GM18858 (cell line): ENCODE results near the gene NR1H4.
A peak's percentile ranks its signal among the peaks of the same experiment; 100 is the strongest.
"Not testable (repeated sequence)": the region's sequence is repeated elsewhere in the genome, so short reads cannot be mapped to it uniquely, and the experiment has no call there.

Experiments
- ATAC-seq: cut with Tn5 transposase; IDR thresholded peaks from one replicate; pipeline ENCODE4 v1.9.1; 2021; ENCODE audit not compliant: unreplicated experiment

NR1H4 gene

DNA sequence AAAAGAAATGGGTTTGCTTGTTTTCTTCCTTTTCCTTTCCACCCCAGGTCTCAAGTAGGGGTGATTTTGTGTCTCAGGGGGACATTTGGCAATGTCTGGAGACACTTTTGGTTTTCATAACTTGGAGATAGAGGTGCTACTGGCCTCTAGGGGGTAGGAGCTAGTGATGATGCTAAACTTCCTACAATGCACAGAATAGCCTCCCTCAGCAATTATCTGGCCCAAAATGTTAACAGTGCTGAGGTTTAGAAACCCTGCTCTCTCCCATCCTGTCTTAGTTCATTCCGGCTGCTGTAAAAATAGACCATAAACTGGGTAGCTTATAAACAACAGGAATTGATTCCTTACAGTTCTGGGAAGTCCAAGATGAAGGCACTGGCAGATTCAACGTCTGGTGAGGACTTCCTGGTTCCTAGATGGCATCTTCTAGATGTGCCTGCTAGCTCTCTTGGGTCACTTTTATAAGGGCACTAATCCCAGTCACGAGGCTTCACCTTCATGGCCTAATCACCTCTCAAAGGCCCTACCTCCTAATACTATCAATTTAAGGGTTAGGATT, 92.4 kb downstream of the NR1H4 start:
- ATAC-seq: no peak

DNA sequence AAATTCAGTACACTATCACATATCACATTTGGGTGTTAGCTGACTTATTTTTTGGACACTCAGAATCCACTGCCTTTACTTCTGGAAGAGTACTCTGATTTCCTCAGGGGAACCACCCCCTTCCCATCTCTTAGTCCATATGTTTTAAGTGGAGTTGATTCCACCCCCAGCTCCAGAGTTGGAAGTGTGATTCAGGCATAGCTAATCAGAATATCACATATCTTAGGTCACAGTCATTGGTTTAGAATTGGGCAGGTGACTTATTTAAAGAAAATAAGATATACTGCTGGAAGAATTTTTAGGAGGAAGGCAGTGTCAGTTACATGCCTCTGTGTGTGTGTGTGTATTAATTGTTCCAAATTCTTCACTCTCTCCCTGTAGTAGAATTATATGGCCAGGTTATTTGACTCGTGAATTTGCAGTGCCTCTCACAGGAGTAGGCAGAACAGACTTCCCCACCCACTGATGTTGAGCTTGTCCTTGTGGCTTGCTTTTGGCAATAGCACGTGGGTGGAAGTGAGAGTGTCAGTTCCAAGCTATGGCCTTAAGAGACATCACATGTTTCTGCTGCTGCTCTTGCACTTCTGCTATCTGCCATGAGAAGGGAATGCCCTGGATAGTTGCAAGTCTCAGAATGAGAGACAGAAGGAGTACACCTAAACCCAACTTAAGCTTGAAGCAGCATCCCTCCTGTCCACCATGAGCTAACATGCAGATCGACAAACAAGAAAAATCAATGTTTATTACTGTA, 93.4 kb downstream of the NR1H4 start:
- ATAC-seq: peak; percentile 97

DNA sequence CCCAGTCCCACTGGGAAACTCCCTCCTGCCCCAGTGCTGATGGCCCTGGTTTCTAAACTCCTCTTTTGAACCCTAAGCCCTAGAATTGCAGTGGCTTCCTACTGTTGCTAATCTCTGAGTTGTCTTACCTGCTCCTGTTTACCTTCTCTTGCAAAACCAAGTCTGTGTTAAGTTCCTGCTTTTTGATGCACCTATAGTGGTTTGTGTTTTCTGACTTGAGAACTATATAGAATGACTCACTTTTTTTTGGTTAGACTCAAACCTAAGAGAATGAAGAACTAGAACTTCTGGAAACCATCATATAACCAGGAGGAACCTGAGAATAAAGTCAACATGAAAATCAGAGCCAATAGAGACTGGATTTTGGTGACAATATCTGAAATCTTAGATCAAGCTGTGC, 94.3 kb downstream of the NR1H4 start:
- ATAC-seq: no peak

DNA sequence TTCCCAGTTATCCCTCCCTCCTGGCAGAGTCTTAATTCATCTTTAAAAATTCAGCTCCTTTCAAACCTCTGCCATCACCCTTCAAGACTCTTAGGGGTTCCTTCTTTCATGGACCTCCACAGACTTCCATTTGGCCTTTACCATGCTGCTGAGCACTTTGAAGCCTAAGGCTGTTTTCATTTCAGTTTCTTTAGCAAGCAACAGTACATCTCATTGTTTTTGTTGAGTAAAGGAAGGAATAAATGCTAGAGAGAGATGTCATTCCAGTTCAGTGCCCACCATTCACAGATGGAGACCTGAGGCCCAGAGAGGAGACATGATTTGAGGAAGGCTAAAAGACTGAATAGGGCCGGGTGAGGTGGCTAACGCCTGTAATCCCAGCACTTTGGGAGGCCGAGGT, 98.5 kb downstream of the NR1H4 start:
- no peak for ATAC-seq

DNA sequence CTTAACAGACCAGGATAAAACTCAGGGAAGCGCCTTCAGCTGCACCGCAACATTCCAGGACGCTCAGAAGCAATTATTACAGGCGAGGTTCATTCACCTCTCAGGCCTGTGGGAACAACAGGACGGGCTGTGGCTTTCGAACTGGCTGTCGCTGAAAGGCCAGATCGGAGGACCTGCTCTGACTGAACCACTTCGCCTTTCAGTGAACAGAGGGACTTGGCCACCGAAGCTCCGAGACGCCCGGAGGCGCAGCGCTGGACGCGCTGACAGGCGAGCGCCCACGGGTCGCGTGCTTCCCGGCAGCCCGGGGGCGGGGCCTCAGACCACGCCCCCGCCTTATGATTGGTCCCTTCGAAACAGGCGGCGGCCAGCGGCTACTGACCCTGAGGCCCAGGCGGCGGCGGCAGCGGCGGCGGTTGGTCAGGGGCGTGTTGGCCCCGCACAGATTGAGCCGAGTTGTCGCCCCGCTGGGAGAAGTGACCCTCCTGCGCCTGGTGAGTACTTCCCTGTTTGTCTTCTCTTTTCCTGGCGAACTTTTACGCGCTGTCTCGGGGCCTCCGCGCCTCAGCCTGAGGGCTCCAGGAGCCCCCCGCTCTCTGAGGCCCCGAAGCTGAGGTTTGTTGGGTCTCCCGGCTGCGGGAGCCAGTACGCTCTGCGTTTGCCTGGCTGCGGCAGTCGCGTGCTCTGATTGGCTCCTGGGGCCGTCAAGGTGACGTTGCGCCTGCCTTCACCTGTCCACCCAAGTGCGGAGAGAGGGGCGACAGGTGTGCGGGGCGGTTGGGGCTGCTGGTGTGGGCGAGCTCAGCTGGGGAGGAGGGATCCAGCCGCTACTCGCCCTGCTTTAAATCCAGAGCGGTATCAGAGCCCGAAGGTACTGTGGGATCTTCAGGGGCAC, 99.9 kb downstream of the NR1H4 start, which contains the start of gene GAS2L3:
Gene GAS2L3, plus strand, starts transcription at position 393 of the 895 bp plus-strand sequence. CDS start 21,221 bp downstream, outside the sequence.
- peak; percentile 75 for ATAC-seq

DNA sequence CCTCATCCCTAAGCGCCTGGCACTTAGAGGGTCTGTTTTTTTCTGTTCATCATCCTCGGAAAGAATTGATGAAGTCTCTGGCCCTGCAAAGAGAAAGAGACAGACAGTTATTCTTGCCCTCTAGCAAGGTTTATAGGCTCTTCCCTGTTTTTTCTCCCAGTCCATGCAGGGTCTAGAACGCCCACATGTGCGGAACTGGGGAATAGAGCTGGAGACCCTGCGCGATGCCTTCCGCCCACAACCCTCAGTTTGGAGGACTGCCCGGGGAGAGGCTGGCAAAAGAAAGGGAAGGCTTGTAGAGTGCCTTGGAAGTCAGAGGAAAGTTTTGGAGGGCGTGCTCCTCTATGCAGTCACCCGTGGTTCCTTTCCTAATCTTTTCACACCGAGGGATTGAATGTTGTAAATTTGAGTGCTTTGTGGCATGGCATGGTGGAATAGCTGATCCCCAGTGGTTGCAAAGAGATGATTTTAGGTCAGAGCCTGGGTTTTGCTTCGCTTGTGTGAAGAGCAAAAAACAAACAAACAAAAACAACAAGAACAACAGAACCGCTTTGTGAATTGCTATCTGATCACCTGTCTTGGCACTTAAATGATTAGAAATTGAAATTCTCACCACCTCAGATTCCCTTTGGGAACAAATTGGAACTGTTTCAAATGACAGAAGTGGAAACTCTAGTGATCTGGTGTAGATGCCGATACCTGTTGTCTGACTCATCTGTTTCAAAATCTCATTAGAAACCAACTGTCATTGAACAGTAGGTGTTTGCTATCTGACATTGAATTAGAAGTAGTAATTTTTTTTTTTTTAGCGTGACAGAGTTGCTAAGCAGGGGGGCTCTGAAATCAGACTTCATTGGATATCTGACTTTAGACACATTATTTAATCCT, 100.8 kb downstream of the NR1H4 start:
- ATAC-seq: no peak

DNA sequence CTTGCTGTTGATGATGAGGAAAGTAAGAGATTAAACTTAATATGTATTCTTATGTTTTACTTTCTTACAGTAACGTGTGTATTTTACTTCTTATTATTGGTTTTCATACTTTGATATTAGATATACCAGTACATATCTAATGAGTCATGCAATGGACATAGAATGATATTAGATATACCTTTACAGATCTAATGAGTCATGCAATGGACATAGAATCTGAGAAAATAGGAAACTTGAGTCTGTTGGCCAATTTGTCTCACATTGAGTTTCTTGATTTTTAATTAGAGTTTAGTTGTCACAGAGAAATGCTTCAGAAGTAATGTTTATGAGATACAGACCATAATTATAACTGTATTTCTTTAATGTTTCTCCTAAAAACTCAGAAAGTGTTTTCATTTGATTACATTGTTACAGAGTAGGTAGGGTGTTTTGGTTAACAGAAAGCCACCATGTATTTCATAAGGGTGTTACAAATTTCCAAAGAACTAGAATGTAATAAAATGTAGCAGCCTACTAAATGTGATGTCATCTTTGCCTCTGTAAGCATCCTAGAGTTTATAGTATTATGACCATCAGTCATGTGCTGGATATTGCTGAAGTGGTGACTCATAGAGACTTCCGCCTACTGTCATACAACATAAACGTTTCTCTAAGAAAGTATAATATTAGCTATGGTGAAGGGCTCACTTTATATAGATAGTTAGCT, 102.8 kb downstream of the NR1H4 start:
- ATAC-seq: no peak

DNA sequence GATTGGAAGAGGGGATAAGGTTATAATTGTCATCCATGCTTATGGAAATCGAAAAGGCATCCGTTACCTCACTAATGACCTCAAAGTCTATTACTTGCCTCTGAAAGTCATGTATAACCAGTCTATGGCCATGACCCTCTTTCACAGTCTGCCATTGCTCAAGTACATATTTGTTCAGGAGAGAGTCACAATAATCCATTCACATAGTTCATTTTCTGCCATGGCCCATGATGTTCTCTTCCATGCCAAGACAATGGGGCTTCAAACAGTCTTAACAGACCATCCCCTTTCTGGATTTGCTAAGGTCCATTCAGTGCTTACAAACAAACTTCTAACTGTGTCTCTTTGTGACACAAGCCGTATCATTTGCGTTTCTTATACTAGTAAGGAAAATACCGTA, 105.3 kb downstream of the NR1H4 start:
- ATAC-seq: no peak

DNA sequence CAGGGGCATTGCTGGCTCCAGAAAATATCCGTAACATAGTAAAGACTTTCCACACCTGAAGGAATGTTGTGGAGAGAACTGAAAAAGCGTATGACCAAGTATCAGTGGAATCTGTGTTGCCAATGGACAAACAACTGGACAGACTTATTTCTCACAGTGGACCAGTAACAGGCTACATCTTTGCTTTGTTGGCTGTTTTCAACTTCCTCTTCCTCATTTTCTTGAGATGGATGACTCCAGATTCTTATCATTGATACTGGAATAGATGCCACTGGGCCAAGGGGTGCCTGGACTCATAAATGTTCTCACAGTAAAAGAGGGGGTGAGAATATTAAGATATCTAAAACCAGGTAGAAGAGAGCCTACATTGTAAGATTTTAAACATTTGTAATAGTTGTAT, 106.2 kb downstream of the NR1H4 start:
- no peak for ATAC-seq

DNA sequence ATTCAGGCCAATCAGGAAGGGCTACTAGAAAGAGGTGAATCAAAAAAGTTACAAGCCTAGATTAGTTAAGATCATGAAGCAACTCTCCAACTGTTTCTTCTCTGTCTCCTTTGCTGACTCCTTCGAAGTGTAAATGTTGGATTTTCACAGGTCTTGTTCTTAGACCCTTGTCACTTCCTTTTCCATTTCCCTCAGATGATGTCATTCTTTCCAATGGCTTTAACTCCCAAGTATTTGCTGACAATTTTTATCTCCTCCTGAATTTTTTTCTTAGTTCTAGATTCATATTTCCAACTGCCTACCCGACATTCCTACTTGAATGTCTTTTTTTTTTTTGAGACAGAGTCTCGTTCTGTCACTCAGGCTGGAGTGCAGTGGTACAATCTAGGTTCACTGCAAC, 110.6 kb downstream of the NR1H4 start:
- no peak for ATAC-seq

DNA sequence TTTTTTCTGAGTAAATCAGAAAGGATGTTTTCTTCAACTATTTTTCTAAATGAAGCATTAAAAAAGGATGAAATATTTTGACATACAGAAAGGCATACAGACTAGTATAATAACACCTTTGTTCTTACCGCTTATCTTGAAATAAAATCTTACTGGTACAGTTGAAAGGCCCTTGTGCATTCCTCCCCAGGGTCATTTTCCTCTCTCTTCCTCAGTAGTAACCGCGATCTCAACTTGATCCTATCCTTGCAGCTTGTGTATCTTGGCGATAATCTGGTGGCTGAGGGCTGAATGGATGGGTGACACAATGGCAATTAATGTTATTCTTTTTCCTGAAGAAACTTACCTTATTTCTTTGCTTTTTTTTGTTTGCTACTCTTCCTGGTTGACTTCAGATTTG, 118.3 kb downstream of the NR1H4 start:
- no peak for ATAC-seq

DNA sequence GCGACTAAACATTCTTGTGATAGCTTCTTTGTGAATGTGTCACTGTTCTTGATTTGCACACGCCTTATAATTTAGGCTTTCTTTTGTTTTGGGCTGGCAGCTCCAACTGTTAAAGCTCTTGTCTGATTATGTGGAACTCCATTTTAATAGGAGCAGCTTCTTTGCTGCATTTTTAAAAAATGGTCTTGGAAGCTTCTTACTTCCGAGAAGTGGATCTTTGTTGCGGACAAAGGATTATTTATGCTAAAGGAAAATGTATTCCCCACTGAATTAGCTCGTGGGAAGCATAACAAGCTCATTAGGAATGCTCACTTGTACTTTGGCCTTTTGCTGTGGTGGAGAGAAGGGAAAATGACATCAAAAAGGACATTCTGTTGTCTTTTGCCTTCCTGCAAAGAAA, 119.8 kb downstream of the NR1H4 start:
- ATAC-seq: no peak

DNA sequence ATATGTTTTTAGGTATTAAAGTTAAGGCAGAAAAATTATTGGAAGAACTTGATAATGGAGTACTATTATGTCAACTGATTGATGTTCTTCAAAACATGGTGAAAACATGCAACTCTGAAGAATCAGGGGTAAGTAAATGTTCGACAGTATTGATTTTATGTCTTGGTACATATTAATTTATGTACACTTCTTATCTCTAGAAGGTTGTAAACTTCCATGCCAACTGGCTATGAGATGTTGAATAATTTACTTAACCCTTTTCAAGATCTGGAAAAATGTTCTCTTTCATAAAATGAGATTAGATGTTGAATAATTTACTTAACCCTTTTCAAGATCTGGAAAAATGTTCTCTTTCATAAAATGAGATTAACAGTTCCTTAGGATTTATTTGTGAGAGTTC, 128.0 kb downstream of the NR1H4 start:
- no peak for ATAC-seq

DNA sequence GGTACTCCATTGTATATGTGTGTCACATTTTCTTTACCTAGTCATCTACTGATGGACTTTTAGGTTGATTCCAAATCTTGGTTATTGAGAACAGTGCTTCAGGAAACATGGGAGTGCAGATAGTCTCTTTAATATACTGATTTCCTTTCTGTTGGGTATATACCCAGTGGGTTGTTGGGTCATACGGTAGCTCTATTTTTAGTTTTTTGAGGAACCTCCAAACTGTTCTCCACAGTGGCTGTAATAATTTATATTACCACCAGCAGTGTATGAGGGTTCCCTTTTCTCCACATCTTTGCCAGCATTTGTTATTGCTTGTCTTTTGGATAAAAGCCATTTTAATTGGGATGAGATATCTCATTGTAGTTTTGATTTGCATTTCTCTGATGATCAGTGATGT, 129.3 kb downstream of the NR1H4 start:
- ATAC-seq: not testable (repeated sequence)

DNA sequence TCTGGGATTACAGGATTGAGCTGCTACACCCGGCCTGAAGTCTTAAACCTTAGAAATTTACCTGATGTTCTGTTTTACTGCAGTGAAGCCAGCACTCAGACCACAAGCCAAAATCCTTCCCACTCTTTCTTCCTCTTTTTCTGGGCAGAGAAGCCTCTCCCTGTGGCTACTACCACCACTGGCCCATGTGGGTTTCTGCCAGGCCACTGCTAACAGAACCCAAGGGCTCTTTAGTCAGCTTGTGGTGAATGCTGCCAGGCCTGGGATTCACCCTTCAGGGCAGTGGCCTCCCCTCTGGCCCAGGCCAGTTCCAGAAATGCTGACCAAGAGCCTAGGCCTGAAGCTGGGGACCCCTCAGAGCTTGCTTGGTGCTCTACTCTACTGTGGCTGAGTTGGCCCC, 135.1 kb downstream of the NR1H4 start:
- ATAC-seq: no peak

DNA sequence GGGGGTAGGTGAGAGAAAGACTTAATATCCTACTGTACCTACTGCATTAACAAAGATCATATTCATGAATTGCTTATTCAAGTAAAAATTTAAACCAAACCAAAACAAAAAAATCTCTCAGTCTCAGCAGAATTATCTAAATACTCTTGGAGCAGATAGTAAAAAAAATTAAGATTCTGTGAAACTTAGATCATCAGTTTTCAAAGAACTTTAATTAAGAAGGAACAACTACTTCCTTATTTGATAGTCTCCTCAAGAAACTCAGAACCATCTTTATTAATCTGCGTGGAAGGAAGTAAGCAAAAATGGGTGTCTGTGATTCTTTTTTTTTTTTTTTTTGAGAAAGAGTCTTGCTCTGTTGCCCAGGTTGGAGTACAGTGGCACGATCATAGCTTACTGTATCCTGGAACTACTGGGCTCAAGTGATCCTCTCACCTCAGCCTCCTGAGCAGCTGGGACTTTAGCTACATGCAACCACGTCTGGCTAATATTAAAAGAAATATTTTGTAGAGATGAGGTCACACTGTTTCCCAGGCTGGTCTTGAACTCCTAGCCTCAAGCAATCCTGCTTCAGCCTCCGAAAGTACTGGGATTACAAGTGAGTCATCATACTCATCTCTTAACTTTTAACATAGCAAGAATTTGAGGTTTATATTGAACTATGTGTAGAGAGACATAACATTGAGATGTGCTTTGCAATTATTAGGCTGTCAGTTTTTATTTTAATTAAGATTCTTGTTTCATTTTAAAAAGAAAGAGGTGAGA, 137.2 kb downstream of the NR1H4 start:
- no peak for ATAC-seq

DNA sequence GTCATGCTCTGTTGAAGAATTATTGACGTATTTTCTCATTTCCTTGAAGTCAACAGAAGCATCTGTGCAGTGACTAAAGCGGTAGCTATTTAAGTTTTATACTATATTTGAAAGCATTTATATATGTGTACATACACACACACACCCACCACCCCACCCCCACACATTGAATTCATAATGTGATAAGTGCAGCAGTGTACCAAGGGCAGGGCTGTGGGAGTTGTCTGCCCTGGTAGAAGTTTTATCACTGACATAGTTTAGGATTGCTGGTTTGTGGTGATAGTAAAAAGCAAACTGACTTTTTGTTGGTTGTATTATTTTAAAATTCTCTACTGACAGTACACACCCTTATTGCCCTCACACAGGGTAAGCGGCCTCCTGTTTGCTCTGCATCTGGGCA, 138.9 kb downstream of the NR1H4 start:
- ATAC-seq: no peak
